Activated CD4-positive, alpha-beta T cell treated with anti-CD3 and anti-CD28 coated beads, Interleukin-2, amount 50 U/mL, for 48 hours (primary cell): Measurements from ENCODE around the gene RAB27A.
"Not testable (repeated sequence)": the region's sequence is repeated elsewhere in the genome, so short reads cannot be mapped to it uniquely, and the experiment has no call there.

Experiments
- DNase-seq, 2 experiments: peaks; one replicate each; pipeline ENCODE4 v3.0.0-alpha.2; 2020

RAB27A gene

GRCh38 chr15:55249885-55250284 is 39.7 kb downstream of the RAB27A start:
- DNase-seq: not testable (repeated sequence)

DNA sequence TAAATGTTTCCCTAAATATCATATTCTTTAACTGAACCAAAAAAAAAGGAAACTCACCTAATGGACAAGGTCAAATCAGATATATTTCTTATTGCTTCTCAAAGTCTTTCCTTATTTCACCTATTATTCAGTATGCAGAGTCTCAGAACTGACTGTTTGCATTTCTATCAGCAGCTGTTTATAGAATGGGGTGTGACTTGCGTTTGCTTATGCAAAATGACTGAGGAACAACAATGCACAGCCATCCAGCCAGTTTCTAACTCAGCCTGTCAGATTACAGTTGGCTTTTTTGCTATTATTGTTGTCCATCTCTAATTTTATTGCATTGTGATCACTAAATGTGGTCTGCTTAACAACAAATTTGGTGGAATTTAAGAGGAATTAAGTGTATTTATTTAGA is 40.7 kb downstream of the RAB27A start:
- no peak for DNase-seq

- DNase-seq: no peak
Measured at GRCh38 chr15:55247766-55248427, 41.7 kb downstream of the RAB27A start.

DNA sequence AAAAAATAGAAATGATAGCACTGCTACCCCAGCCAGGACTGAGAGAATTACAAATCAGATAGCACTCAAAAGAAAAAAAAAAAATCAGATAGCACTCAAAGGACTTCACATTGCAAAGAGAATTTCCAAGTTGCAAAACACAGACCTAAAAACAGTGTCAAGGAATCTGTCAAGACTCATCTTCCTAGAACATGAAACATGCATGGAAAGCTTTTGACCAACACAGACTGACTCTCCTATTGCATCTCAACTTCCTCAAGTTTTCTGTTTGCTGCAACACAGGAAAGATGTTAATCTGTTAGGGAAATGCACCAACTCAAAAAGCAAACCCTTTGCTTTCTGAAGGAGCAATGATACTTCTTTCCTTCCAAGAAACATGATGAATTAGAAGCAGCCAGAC is 42.3 kb downstream of the RAB27A start:
- DNase-seq: no peak

GRCh38 chr15:55246567-55246966 is 43.0 kb downstream of the RAB27A start:
- no peak for DNase-seq

DNA sequence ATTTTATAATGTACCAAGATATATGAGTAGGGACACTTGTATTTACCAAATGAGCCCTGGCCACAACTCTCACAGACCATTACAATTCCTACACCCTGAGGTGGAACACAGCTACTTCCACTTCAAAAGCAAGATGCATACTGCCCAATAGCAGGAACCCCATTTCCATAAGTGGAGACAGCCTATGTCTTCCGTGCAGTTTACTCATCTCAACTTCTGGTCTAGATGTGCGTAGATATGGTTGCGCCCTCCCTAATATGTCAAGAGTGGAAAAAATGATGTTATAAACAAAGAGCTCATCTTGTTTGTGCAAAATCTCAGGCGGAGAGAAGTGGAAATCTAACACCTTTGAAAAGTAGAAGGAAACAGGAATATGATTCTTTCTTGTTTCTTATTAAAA is 44.6 kb downstream of the RAB27A start:
- no peak for DNase-seq

DNA sequence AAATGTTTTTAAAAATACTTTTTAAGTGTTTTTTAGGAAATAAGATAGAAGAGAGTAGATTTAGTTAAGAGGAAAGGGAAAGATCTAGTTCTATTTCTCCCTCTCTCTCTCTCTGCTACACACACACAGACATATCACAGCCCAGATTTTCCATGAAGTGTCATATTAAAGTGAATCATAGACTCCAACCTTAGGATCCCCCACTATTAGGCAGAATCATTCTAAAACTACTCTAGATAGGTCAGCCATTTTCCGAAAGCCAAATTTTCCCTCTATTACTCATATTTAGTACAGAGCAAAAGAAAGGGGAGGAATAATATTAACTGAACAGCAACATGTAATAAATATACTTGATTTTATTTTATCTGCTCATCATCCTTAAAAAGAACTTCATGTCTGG is 47.7 kb downstream of the RAB27A start:
- no peak for DNase-seq

- DNase-seq: no peak
Measured at GRCh38 chr15:55241186-55241585, 48.4 kb downstream of the RAB27A start.

DNA sequence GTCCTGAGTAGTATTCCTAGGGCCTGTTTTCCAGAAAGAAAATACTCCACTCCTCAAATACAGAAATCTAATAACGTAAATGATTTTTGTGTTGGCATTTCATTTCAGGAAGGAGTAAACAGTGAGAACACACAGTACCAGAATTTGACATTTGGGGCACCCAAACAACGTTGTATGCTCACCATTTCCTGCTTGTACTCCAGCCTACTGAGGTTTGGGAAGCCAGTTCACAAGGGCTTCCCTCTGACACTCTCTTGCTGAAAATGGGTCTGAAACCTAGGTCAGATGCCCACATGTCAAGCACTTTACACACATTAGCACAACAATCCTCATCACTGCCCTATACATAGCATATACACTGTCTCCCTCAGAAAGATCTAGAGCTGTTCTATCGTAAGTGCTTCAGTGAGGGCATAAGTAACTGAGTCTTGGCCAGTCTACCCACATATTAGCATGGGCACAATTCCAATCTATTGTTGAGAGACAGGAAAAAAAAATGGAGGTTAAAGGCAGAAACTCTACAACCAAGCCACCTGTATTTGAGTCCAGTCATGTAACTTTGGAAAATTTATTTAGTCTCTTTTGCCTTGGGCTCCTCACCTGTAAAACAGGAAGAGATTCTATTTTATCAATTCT is 49.4 kb downstream of the RAB27A start:
- no peak for DNase-seq

- no peak for DNase-seq
Measured at GRCh38 chr15:55239440-55240124, 50.0 kb downstream of the RAB27A start.

DNA sequence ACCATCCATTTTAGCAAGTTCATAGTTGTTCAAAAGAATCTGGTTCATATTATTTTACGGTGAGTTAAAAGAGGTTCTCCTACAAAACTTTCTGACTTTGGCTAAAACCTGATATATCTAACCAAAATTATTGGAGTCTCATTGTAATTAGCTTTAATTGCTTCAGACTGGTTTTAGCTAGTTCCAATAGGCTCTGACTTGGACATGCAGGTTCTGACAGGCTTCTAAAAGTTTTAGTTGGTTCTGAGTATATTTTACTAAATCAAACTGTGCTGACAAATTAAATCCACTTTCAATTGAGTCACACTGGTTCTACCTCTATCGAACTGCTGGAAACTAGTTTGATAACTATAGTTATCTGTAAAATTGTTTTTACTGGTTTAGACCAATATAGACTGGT is 50.7 kb downstream of the RAB27A start:
- DNase-seq: no peak

GRCh38 chr15:55237219-55238130 is 52.1 kb downstream of the RAB27A start:
- DNase-seq: no peak

DNA sequence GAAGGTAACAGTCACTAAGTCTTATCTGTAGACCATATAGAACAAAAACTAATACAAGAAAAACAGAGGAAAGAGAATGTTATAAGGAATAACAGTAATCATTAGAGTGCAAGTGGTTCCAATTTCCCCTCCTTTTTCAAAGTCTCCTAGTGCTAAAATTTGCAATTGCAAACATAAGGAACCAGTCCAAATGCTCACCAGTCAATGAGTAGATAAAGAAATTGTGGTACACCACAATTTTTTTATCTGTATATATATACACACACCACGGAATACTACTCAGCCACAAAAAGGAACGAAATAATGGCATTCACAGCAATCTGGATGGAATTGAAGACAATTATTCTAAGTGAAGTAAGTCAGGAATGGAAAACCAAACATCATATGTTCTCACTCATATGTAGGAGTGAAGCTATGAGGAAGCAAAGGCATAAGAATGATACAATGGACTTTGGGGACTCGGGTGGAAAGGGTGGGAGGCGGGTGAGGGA is 54.0 kb downstream of the RAB27A start:
- DNase-seq: no peak

DNA sequence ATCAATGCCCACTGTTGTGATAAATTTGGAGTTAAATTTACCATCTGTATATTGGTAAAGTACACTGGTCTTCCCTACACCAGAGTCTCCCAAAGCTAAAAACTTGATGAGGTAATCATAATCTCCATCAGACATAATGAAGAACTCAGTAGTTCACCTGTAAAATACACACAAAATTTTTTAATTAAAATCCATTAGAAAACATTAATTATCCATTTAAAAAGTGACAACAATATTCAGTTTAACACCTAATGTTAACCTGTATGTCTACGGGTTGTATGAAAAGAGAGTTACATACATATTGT is 54.9 kb downstream of the RAB27A start:
- no peak for DNase-seq

DNA sequence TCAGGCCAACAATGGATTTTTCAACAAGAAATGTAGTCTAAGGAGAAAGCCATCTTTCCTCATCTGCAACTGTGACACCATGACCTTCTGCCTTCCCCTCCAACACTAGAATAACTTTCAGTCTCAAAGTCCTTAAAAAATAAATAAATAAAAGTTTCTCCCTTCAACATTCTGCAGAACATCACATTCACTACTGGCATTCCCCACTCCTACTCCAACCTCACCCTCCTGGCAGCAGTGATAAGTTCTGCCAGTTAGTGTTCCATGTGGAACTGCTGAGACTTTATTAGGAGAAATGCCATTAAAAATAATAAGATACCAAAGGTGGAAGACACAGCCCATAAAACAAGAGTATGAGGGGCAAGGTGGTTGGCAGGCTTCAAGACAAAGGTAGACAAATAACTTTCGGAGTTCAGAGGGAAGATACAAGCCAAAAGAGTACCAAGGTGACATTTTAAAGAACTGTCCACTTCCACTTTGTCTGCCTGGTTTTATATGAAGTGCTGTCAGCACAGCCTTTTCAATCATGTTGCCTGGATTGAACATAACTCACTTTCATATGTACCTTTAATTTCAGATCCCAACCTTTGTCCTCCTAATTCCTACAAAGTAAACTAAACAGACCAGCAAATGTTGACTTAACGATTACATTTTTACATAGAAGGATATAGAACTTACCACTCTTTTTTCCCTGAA is 55.4 kb downstream of the RAB27A start:
- DNase-seq: no peak

GRCh38 chr15:55231455-55231854 is 58.2 kb downstream of the RAB27A start:
- DNase-seq: no peak

DNA sequence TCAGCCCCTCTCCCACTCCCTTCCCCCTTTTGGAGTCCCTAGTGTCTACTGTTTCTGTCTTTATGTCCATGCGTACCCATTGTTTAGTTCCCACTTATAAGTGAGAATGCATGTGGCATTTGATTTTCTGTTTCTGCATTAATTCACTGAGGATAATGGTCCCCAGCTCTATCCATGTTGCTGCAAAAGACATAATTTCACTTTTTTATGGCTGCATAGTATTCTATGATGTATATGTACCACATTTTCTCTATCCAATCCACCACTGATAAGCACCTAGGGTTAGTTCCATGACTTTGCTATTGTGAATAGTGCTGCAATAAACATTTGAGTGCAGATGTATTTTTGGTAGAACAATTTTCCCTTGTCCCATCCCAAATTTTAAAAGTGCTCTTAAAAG is 58.7 kb downstream of the RAB27A start:
- DNase-seq: no peak

- no peak for DNase-seq
Measured at GRCh38 chr15:55230051-55230670, 59.5 kb downstream of the RAB27A start.

- no peak for DNase-seq
Measured at GRCh38 chr15:55226127-55226526, 63.5 kb downstream of the RAB27A start.

DNA sequence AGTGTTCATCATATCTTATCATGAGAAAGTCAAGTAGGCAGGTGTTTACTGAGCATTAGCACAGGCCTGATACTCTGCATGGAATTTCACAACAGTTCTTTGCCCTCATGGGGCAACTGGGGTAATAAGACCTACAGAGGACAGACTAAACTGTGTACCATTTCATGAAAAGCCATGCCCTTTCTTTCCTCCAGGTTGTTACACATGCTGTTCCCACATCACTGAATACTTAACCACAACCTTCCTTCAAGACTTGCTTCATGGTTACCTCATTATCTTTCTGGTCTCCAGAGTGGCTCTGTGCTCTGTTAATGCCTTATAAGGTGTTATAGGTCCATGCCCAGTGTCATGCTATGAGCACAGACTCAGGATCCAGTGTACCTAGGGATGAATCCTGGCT is 64.7 kb downstream of the RAB27A start:
- no peak for DNase-seq

DNA sequence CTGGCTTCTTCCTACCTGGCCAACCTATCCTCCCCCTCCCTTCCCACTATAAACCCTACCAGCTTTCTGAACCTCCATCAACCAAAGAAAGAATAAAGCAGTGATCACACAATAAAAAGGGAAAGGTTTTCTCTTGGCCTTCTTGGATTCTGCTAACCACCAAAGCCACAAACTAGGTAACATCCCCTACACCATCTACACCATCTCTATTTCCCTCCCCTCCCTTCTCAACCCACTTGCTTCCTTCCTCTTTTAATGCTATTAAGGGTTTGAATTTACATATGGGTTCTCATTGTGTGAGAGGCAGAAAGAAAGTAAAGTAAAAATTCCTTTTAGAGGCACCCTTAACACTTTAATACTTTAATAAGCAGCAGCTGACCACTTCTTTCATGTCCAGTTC is 67.0 kb downstream of the RAB27A start:
- no peak for DNase-seq
